ENCODE measurements around the gene ANO9. TPM values are rescaled to one million over a fixed set of nuclear protein-coding genes. Genes with fewer than 3 reads are reported as not detected.
"Not testable (repeated sequence)": the region's sequence is repeated elsewhere in the genome, so short reads cannot be mapped to it uniquely, and the experiment has no call there.

The ANO9 gene
- total RNA-seq, 4 donors from 2014 or later, result 0.11 to 0.42 (median 0.32) TPM; not detected in 1

- Histone ChIP-seq H3K4me1 (peaks cover 9 to 28% (median 24%) of the 10 kb centered on the region in 4 donors), H3K36me3 (no peaks in the 10 kb centered on the region), H3K9me3 (no peaks in the 10 kb centered on the region), H3K27ac (replicated peaks in 1 of 4) (no peak overlapping the region), H3K27me3 (peaks cover 0 to 50% (median 19%) of the 10 kb centered on the region in 4 donors), H3K4me3 (no peak overlapping the region)
- intact Hi-C loops (cut with DNase I), result no loop called here
- WGBS, result 94% methylated on average over 10 of the region's 15 CpGs
- DNase-seq (ENCODE audit: extremely low spot score), result no peak
- TF ChIP-seq POLR2A (IDR thresholded peaks at IDR 0.05; ENCODE audit: low read depth) (no peak), CTCF (IDR thresholded peaks at IDR 0.05) (no peak), POLR2AphosphoS5 (IDR thresholded peaks at IDR 0.05) (no peak)
Observed at GRCh38 chr11:412641-413119, 29.1 kb downstream of the ANO9 start.

- H3K27ac ChIP-seq (replicated peaks in 1 of 4); DNase-seq (ENCODE audit: extremely low spot score); H3K9me3 ChIP-seq; H3K4me3 ChIP-seq; intact Hi-C loops (cut with DNase I); H3K36me3 ChIP-seq: not testable (repeated sequence)
- WGBS, result 95% methylated on average over 6 of the region's 11 CpGs
- Histone ChIP-seq H3K4me1 (peaks cover 7 to 25% (median 20%) of the 10 kb centered on the region in 4 donors), H3K27me3 (peaks cover 0 to 38% (median 13%) of the 10 kb centered on the region in 4 donors)
Observed at GRCh38 chr11:411520-411919, 30.3 kb downstream of the ANO9 start.

- H3K27me3 ChIP-seq, result peaks cover 0 to 30% (median 5%) of the 10 kb centered on the region in 4 donors
- DNase-seq (ENCODE audit: extremely low spot score); intact Hi-C loops (cut with DNase I); H3K4me3 ChIP-seq; H3K36me3 ChIP-seq; H3K27ac ChIP-seq (replicated peaks in 1 of 4); H3K9me3 ChIP-seq: not testable (repeated sequence)
- WGBS, result no CpG with 5 or more reads among the region's 13 CpGs
- H3K4me1 ChIP-seq, result peaks cover 11 to 25% (median 20%) of the 10 kb centered on the region in 4 donors
Observed at GRCh38 chr11:410711-411110, 31.1 kb downstream of the ANO9 start.

- Histone ChIP-seq H3K4me3 (no peak overlapping the region), H3K27ac (replicated peaks in 1 of 4) (no peak overlapping the region), H3K27me3 (peaks cover 0 to 21% (median 0%) of the 10 kb centered on the region in 4 donors), H3K4me1 (peaks cover 16 to 26% (median 24%) of the 10 kb centered on the region in 4 donors), H3K9me3 (no peaks in the 10 kb centered on the region), H3K36me3 (no peaks in the 10 kb centered on the region)
- no peak for DNase-seq (ENCODE audit: extremely low spot score)
- intact Hi-C loops (cut with DNase I), result loop anchor here (5.0 kb wide), 1 partner anchor 102 kb away; no protein-coding TSS in a partner anchor
- no peak for TF ChIP-seq CTCF (IDR thresholded peaks at IDR 0.05)
- TF ChIP-seq EP300 (IDR thresholded peaks at IDR 0.05), result no peak
- 89% methylated on average over 4 of the region's 18 CpGs for WGBS
Observed at GRCh38 chr11:409600-410483, 32.0 kb downstream of the ANO9 start.

GRCh38 chr11:409008-409599, 32.7 kb downstream of the ANO9 start:
- WGBS, result 96% methylated on average over 4 of the region's 7 CpGs

More at GRCh38 chr11:409008-409599, 32.7 kb downstream of the ANO9 start:
- no peak for DNase-seq (ENCODE audit: extremely low spot score)
- H3K27ac ChIP-seq (replicated peaks in 1 of 4), result no peak overlapping the region
- intact Hi-C loops (cut with DNase I), result loop anchor here (5.0 kb wide), 1 partner anchor 103 kb away; no protein-coding TSS in a partner anchor
- H3K9me3 ChIP-seq, result no peaks in the 10 kb centered on the region
- peaks cover 16 to 26% (median 24%) of the 10 kb centered on the region in 4 donors for H3K4me1 ChIP-seq
- TF ChIP-seq CTCF (IDR thresholded peaks at IDR 0.05), result no peak
- TF ChIP-seq POLR2AphosphoS5 (IDR thresholded peaks at IDR 0.05), result no peak
- TF ChIP-seq EP300 (IDR thresholded peaks at IDR 0.05), result no peak
- no peak for TF ChIP-seq POLR2A (IDR thresholded peaks at IDR 0.05; ENCODE audit: low read depth)
- no peak overlapping the region for H3K4me3 ChIP-seq
- H3K27me3 ChIP-seq, result peaks cover 0 to 14% (median 0%) of the 10 kb centered on the region in 4 donors
- no peaks in the 10 kb centered on the region for H3K36me3 ChIP-seq

Measured in esophagus muscularis mucosa (tissue), 4 donors.